ENCODE data around the gene MGAT4A. TPM values are rescaled to one million over a fixed set of nuclear protein-coding genes. Genes with fewer than 3 reads are reported as not detected.

The MGAT4A gene
- polyA plus RNA-seq, 3 donors: 8.5 to 16.6 (median 12.7) TPM

GRCh38 chr2:98571796-98572195 is 159.1 kb downstream of the MGAT4A start:
- H3K27ac ChIP-seq (ENCODE audit: low read depth, low read length): no peak overlapping the region
- WGBS, 3 donors: 90 to 97% (median 95%) methylated on average over 9 of the region's 9 CpGs

DNA sequence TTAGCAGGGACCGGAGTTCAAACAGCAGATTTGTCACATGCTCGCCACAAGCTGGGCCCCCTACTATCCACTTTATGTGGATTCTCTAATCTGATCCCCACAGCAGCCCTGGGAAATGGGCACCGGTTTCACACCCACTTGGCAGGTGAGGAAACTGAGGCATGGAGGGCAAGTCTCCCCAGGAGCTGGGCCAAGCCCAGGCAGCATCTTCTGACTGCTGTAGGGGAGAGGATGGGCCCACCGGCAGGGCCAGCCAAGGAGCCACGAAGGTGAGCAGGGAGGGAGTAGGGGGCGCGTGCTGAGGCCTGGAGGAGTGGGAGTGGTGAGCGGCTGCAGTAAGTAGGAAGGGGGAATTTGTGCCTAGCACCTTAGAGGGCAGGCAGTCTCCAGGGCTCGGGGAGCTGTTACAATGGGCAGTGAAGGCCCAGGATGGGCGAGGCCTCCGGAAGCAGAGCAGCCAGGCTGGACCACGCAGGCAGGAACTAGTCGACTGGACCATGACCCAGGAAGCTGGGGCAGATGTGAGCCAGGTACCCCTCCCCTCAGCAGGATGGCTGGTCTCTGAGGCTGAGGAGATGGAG is 159.7 kb downstream of the MGAT4A start:
- no peak overlapping the region for H3K27ac ChIP-seq (ENCODE audit: low read depth, low read length)
- 87 to 92% (median 87%) methylated on average over 12 to 13 of the region's 13 CpGs for WGBS, 3 donors

DNA sequence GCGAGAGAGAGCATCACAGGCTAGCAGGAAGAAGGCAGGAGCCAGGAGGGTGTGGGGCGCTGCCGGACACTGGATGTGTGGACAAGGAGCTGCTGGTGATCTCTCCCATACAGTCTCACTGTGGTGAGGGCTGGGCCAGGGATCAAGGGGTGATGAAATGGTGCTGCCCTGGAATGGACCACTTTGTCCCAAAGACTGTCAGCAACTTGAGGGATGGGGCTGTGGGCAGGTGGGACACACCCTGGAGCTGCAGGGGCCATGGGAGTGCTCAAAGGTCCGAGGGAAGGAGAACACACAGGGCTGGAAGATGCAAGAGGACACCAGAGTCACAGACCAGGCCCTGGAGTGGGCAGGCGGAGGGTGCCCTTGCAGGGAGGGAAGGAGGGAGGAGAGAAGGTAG is 160.6 kb downstream of the MGAT4A start:
- WGBS, 3 donors: 91 to 96% (median 93%) methylated on average over 5 of the region's 5 CpGs

DNA sequence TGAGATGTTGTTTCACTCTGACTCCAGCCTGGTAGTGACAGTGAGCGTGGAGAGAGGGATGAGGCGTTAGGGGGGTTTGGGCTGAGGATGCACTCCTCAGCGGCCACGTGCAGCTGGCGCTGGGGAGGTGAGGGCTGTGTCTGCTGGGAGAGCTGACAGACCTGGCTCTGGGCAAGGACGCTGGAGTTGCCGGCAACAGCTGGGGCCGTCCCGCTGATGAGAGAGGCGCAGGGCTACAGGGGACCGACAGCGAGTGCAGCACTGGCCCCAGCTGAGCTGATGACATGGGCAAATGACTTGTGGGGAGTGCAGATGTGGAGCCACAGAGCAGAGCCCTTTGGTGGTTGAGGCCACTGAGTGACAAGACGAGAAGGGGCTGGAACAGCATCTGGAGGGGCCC is 161.0 kb downstream of the MGAT4A start:
- H3K27ac ChIP-seq (ENCODE audit: low read depth, low read length): no peak overlapping the region
- 93 to 98% (median 96%) methylated on average over 13 of the region's 13 CpGs for WGBS, 3 donors

More for the DNA sequence above, 160.6 kb downstream of the MGAT4A start:
- H3K27ac ChIP-seq (ENCODE audit: low read depth, low read length): no peak overlapping the region

GRCh38 chr2:98569197-98569793 is 161.6 kb downstream of the MGAT4A start:
- H3K27ac ChIP-seq (ENCODE audit: low read depth, low read length): no peak overlapping the region
- 65 to 72% (median 70%) methylated on average over 19 of the region's 19 CpGs for WGBS, 3 donors

Other genes with a start within 250 kb of the MGAT4A start
- gene COA5, start 122.6 kb downstream of the MGAT4A start, polyA plus RNA-seq: 10 to 100 TPM; 16.0 to 45.1 (median 19.3) TPM
- 10 to 100 TPM; 23.4 to 38.6 (median 36.8) TPM for gene UNC50, start 122.5 kb downstream of the MGAT4A start, polyA plus RNA-seq
- gene CRACDL, start 205.1 kb upstream of the MGAT4A start, polyA plus RNA-seq: 1 to 10 TPM; 2.0 to 4.5 (median 3.6) TPM